Stomach (tissue), 4 donors: ENCODE data around the gene CDKN1A.

ENCODE experiments used
- CTCF ChIP-seq, 7 experiments: fragments of 450-650 bp in 4 of 7; fragments of 200-600 bp in 3 of 7; sonication (generic) in 3 of 7; IDR thresholded peaks; one replicate each; pipeline ENCODE4 v1.5.1; 2016 to 2019; ENCODE audit warnings: antibody characterized with exemption in 7 of 7, control low read depth in 2 of 7, mild to moderate bottlenecking in 1 of 7
- EP300 ChIP-seq: sonication (generic); formaldehyde crosslinking; IDR thresholded peaks from one replicate; pipeline ENCODE4 v1.6.1; 2017; ENCODE audit warnings: antibody characterized with exemption
- POLR2A ChIP-seq, 4 donors: fragments of 450-650 bp; IDR thresholded peaks; one replicate each; pipeline ENCODE4 v1.6.1; 2016; ENCODE audit warnings: antibody characterized with exemption in 4 of 4, control low read depth in 2 of 4, mild to moderate bottlenecking in 1 of 4, moderate library complexity in 1 of 4
- POLR2AphosphoS5 ChIP-seq, 3 donors: sonication (generic); formaldehyde crosslinking; IDR thresholded peaks; one replicate each; pipeline ENCODE4 v1.6.1; 2016; ENCODE audit warnings: antibody characterized with exemption in 3 of 3

- no peak for TF ChIP-seq CTCF (IDR thresholded peaks at IDR 0.05)
- no peak for TF ChIP-seq POLR2A (IDR thresholded peaks at IDR 0.05)
- no peak for TF ChIP-seq POLR2AphosphoS5 (IDR thresholded peaks at IDR 0.05)
- TF ChIP-seq EP300: no peak
These were observed 20.8 kb downstream of the CDKN1A start for GRCh38 chr6:36699348-36699747.
